ENCODE data around the gene GRK5.

GRCh38 chr10:119438717-119439116, 231.3 kb downstream of the GRK5 start:
- TF ChIP-seq POLR2AphosphoS5 (IDR thresholded peaks at IDR 0.05), result no peak
- no peak for TF ChIP-seq CTCF (IDR thresholded peaks at IDR 0.05)
- TF ChIP-seq POLR2A (IDR thresholded peaks at IDR 0.05), result no peak

Measured in prostate gland (tissue), 2 donors.